Measurements from ENCODE around the gene LPP. TPM values are rescaled to one million over a fixed set of nuclear protein-coding genes. Genes with fewer than 3 reads are reported as not detected.

Gene LPP
- total and polyA plus RNA-seq, 2 donors (not counting 1 experiment from before 2014, with no cell fraction given): 7.6 to 81.7 TPM

- intact Hi-C loops (cut with micrococcal nuclease): no loop called here
- no peak overlapping the region for H3K4me2 ChIP-seq (replicated peaks; ENCODE audit: low read depth, low read length, poor library complexity, severe bottlenecking)
- H3K4me1 Mint-ChIP-seq: peaks cover 25% of the 10 kb centered on the region
- no peaks in the 10 kb centered on the region for H3K9me3 ChIP-seq (ENCODE audit: control extremely low read depth in 1 of 3, control insufficient read depth in 2 of 3, insufficient read depth in 1 of 3, low read length in 2 of 3)
- ChIA-PET POLR2A (no interaction called here), CTCF (interaction anchor here (0.7 to 1.2 kb wide), 3 partner anchors 576 to 1544 kb away, joined by 3 read pairs; no protein-coding TSS in a partner anchor)
- H2AFZ ChIP-seq (ENCODE audit: insufficient read depth, low read depth, low read length, poor library complexity, severe bottlenecking): no peak overlapping the region
- H3K4me3 ChIP-seq (ENCODE audit: control extremely low read depth in 1 of 5, extremely low read depth in 1 of 5, insufficient read depth in 1 of 5, low read depth in 2 of 5, low read length in 4 of 5): no peak overlapping the region
- H3K27me3 ChIP-seq (replicated peaks in 1 of 4; ENCODE audit: control extremely low read depth in 1 of 4, control insufficient read depth in 3 of 4, insufficient read depth in 4 of 4, low read length in 3 of 4): no peaks in the 10 kb centered on the region
- no peak overlapping the region for H3K4me3 Mint-ChIP-seq
- no peaks in the 10 kb centered on the region for H3K27me3 Mint-ChIP-seq
- DNase-seq (no peak), ATAC-seq (ENCODE audit: low read depth) (no peak)
- H3K27ac Mint-ChIP-seq: no peak overlapping the region
- TF ChIP-seq CTCF (IDR thresholded peaks at IDR 0.05) (no peak), EZH2 (IDR thresholded peaks at IDR 0.05; ENCODE audit: borderline replicate concordance, insufficient read depth, low read depth, low read length, poor library complexity, severe bottlenecking) (no peak)
- H3K9ac ChIP-seq (ENCODE audit: low read length): no peak overlapping the region
- no peaks in the 10 kb centered on the region for H3K9me3 Mint-ChIP-seq (ENCODE audit: insufficient read depth)
- H3K36me3 ChIP-seq (replicated peaks in 1 of 2; ENCODE audit: control extremely low read depth in 1 of 2, control insufficient read depth in 1 of 2, extremely low read depth in 1 of 2, insufficient read depth in 2 of 2, low read length in 1 of 2): no peaks in the 10 kb centered on the region
- peaks cover 10 to 11% of the 10 kb centered on the region in 2 donors for H3K4me1 ChIP-seq (ENCODE audit: control insufficient read depth in 2 of 2, insufficient read depth in 2 of 2, low read length in 2 of 2)
- H4K20me1 ChIP-seq (ENCODE audit: control insufficient read depth, insufficient read depth, low read length, poor library complexity, severe bottlenecking): no peaks in the 10 kb centered on the region
- WGBS (ENCODE audit: insufficient coverage): 100% methylated on average over 2 of the region's 6 CpGs
- no peak overlapping the region for H3K27ac ChIP-seq (ENCODE audit: low read length in 2 of 2)
- H3K79me2 ChIP-seq (ENCODE audit: control insufficient read depth, insufficient read depth, low read length): peaks cover 6% of the 10 kb centered on the region
These were observed 162.2 kb downstream of the LPP start for GRCh38 chr3:188316021-188316722.

GRCh38 chr3:188316723-188317070, 162.7 kb downstream of the LPP start:
- intact Hi-C loops (cut with micrococcal nuclease): no loop called here
- ChIA-PET POLR2A (no interaction called here), CTCF (interaction anchor here (0.7 to 1.2 kb wide), 3 partner anchors 576 to 1544 kb away, joined by 3 read pairs; no protein-coding TSS in a partner anchor)
- H4K20me1 ChIP-seq (ENCODE audit: control insufficient read depth, insufficient read depth, low read length, poor library complexity, severe bottlenecking): no peaks in the 10 kb centered on the region
- peaks cover 10 to 11% of the 10 kb centered on the region in 2 donors for H3K4me1 ChIP-seq (ENCODE audit: control insufficient read depth in 2 of 2, insufficient read depth in 2 of 2, low read length in 2 of 2)
- DNase-seq (no peak), ATAC-seq (ENCODE audit: low read depth) (no peak)
- H3K27ac ChIP-seq (ENCODE audit: low read length in 2 of 2): no peak overlapping the region
- no peak overlapping the region for H3K4me2 ChIP-seq (replicated peaks; ENCODE audit: low read depth, low read length, poor library complexity, severe bottlenecking)
- no peaks in the 10 kb centered on the region for H3K9me3 Mint-ChIP-seq (ENCODE audit: insufficient read depth)
- H3K79me2 ChIP-seq (ENCODE audit: control insufficient read depth, insufficient read depth, low read length): peaks cover 6% of the 10 kb centered on the region
- H3K4me3 ChIP-seq (ENCODE audit: control extremely low read depth in 1 of 5, extremely low read depth in 1 of 5, insufficient read depth in 1 of 5, low read depth in 2 of 5, low read length in 4 of 5): no peak overlapping the region
- no peak for TF ChIP-seq EZH2 (IDR thresholded peaks at IDR 0.05; ENCODE audit: borderline replicate concordance, insufficient read depth, low read depth, low read length, poor library complexity, severe bottlenecking)
- no peak for TF ChIP-seq CTCF (IDR thresholded peaks at IDR 0.05)
- no peak overlapping the region for H2AFZ ChIP-seq (ENCODE audit: insufficient read depth, low read depth, low read length, poor library complexity, severe bottlenecking)
- H3K27me3 ChIP-seq (replicated peaks in 1 of 4; ENCODE audit: control extremely low read depth in 1 of 4, control insufficient read depth in 3 of 4, insufficient read depth in 4 of 4, low read length in 3 of 4): no peaks in the 10 kb centered on the region
- WGBS (ENCODE audit: insufficient coverage): 100% methylated on average over 2 of the region's 3 CpGs
- H3K36me3 ChIP-seq (replicated peaks in 1 of 2; ENCODE audit: control extremely low read depth in 1 of 2, control insufficient read depth in 1 of 2, extremely low read depth in 1 of 2, insufficient read depth in 2 of 2, low read length in 1 of 2): no peaks in the 10 kb centered on the region
- H3K9me3 ChIP-seq (ENCODE audit: control extremely low read depth in 1 of 3, control insufficient read depth in 2 of 3, insufficient read depth in 1 of 3, low read length in 2 of 3): no peaks in the 10 kb centered on the region
- H3K9ac ChIP-seq (ENCODE audit: low read length): no peak overlapping the region
- no peaks in the 10 kb centered on the region for H3K27me3 Mint-ChIP-seq
- no peak overlapping the region for H3K4me3 Mint-ChIP-seq
- H3K4me1 Mint-ChIP-seq: peaks cover 25% of the 10 kb centered on the region
- H3K27ac Mint-ChIP-seq: no peak overlapping the region
